GM12878 (cell line): ENCODE data around the gene VPS54.

Experiments used
- BHLHE40 ChIP-seq, 2 experiments: fragments of 450-650 bp in 1 of 2; IDR thresholded peaks; 2 replicates each; pipeline ENCODE4 v1.6.1; 2011 to 2017; ENCODE audit warnings: low read depth in 2 of 2, borderline replicate concordance in 1 of 2, improper control_type of control experiment in 1 of 2, low read length in 1 of 2, mild to moderate bottlenecking in 1 of 2
- BMI1 ChIP-seq: fragments of 450-650 bp; IDR thresholded peaks from 2 replicates; pipeline ENCODE4 v1.6.1; 2016; ENCODE audit warnings: mild to moderate bottlenecking, moderate library complexity, borderline replicate concordance
- ESRRA ChIP-seq: IDR thresholded peaks from 2 replicates; pipeline ENCODE4 v1.6.1; 2012; ENCODE audit warnings: mild to moderate bottlenecking, low read length, improper control_type of control experiment
- ETV6 ChIP-seq, 2 experiments: fragments of 450-650 bp in 1 of 2; IDR thresholded peaks in 1 of 2; conservative IDR thresholded peaks in 1 of 2; 2 replicates each; pipeline ENCODE4 v1.6.1; 2014; ENCODE audit warnings: antibody characterized with exemption in 1 of 2, borderline replicate concordance in 1 of 2, low read depth in 1 of 2, mild to moderate bottlenecking in 1 of 2, moderate library complexity in 1 of 2
- HDAC6 ChIP-seq: fragments of 200-600 bp; sonication (generic); IDR thresholded peaks from one replicate; pipeline ENCODE4 v1.8.0; 2017; ENCODE audit warnings: antibody characterized with exemption; ENCODE audit not compliant: unreplicated experiment
- IKZF1 ChIP-seq: fragments of 450-650 bp; conservative IDR thresholded peaks from 2 replicates; pipeline ENCODE4 v1.6.1; 2017; ENCODE audit warnings: antibody characterized with exemption, mild to moderate bottlenecking
- NR2F1 ChIP-seq: fragments of 450-650 bp; conservative IDR thresholded peaks from 2 replicates; pipeline ENCODE4 v1.6.1; 2017; ENCODE audit warnings: mild to moderate bottlenecking
- SMC3 ChIP-seq: IDR thresholded peaks from 2 replicates; pipeline ENCODE4 v1.6.1; 2011; ENCODE audit warnings: low read length, improper control_type of control experiment, borderline replicate concordance
- TF ChIP-seq, protein P1 (sequence below), 3 experiments: IDR thresholded peaks in 2 of 3; conservative IDR thresholded peaks in 1 of 3; 2 replicates each; pipeline ENCODE4 v1.5.1; 2011; ENCODE audit warnings: low read depth in 3 of 3, low read length in 3 of 3, mild to moderate bottlenecking in 3 of 3, control low read depth in 2 of 3, moderate library complexity in 2 of 3, inconsistent platforms in 1 of 3, mixed read lengths in 1 of 3; ENCODE audit not compliant: control insufficient read depth in 2 of 3, insufficient read depth in 1 of 3; ENCODE audit errors: extremely low read depth in 1 of 3
- TF ChIP-seq, protein P2 (sequence below): fragments of 450-650 bp; IDR thresholded peaks from 2 replicates; pipeline ENCODE4 v1.6.1; 2017; ENCODE audit warnings: antibody characterized with exemption, mild to moderate bottlenecking, moderate library complexity

DNA sequence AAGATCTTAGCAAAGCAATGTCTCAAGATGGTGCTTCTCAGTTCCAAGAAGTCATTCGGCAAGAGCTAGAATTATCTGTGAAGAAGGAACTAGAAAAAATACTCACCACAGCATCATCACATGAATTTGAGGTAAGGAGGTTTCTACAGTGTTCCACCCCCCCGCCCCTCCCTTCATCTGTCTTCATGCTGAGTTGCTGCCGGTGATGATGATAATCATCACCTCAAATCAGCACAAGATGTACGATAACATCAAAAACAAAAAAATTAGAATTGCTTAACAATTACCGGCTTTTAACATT lies 163.0 kb downstream of the VPS54 start:
- TF ChIP-seq, protein P1, sequence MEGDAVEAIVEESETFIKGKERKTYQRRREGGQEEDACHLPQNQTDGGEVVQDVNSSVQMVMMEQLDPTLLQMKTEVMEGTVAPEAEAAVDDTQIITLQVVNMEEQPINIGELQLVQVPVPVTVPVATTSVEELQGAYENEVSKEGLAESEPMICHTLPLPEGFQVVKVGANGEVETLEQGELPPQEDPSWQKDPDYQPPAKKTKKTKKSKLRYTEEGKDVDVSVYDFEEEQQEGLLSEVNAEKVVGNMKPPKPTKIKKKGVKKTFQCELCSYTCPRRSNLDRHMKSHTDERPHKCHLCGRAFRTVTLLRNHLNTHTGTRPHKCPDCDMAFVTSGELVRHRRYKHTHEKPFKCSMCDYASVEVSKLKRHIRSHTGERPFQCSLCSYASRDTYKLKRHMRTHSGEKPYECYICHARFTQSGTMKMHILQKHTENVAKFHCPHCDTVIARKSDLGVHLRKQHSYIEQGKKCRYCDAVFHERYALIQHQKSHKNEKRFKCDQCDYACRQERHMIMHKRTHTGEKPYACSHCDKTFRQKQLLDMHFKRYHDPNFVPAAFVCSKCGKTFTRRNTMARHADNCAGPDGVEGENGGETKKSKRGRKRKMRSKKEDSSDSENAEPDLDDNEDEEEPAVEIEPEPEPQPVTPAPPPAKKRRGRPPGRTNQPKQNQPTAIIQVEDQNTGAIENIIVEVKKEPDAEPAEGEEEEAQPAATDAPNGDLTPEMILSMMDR (IDR thresholded peaks at IDR 0.05 in 2 of 3, conservative IDR thresholded peaks at IDR 0.05 in 1 of 3; ENCODE audit: control insufficient read depth in 2 of 3, extremely low read depth in 1 of 3, insufficient read depth in 1 of 3, low read depth in 3 of 3, low read length in 3 of 3) = no peak
- TF ChIP-seq ESRRA = no peak
- no peak for TF ChIP-seq BMI1
- no peak for TF ChIP-seq SMC3
- no peak for TF ChIP-seq HDAC6
- TF ChIP-seq NR2F1 = no peak
- TF ChIP-seq IKZF1 = no peak
- TF ChIP-seq, protein P2, sequence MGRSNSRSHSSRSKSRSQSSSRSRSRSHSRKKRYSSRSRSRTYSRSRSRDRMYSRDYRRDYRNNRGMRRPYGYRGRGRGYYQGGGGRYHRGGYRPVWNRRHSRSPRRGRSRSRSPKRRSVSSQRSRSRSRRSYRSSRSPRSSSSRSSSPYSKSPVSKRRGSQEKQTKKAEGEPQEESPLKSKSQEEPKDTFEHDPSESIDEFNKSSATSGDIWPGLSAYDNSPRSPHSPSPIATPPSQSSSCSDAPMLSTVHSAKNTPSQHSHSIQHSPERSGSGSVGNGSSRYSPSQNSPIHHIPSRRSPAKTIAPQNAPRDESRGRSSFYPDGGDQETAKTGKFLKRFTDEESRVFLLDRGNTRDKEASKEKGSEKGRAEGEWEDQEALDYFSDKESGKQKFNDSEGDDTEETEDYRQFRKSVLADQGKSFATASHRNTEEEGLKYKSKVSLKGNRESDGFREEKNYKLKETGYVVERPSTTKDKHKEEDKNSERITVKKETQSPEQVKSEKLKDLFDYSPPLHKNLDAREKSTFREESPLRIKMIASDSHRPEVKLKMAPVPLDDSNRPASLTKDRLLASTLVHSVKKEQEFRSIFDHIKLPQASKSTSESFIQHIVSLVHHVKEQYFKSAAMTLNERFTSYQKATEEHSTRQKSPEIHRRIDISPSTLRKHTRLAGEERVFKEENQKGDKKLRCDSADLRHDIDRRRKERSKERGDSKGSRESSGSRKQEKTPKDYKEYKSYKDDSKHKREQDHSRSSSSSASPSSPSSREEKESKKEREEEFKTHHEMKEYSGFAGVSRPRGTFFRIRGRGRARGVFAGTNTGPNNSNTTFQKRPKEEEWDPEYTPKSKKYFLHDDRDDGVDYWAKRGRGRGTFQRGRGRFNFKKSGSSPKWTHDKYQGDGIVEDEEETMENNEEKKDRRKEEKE = no peak
- TF ChIP-seq ETV6 (conservative IDR thresholded peaks at IDR 0.05 in 1 of 2, IDR thresholded peaks at IDR 0.05 in 1 of 2; ENCODE audit: borderline replicate concordance in 1 of 2, low read depth in 1 of 2) = no peak
- no peak for TF ChIP-seq BHLHE40 (IDR thresholded peaks at IDR 0.05; ENCODE audit: borderline replicate concordance in 1 of 2, low read depth in 2 of 2, low read length in 1 of 2)
